Smooth muscle cell (in vitro differentiated cells): ENCODE results near the gene SSH2. TPM values are rescaled to one million over a fixed set of nuclear protein-coding genes. Genes with fewer than 3 reads are reported as not detected.

Experiments used
- DNase-seq: peaks from one replicate; lab custom pipeline; 2025; ENCODE audit not compliant: unreplicated experiment; lab: John Stamatoyannopoulos, UW
- H2AFZ ChIP-seq: fragments of 200-600 bp; sonication (generic); 2 replicates; pipeline ENCODE4 v1.6.0; 2016; ENCODE audit warnings: antibody characterized with exemption, low read depth, mild to moderate bottlenecking
- H3F3A ChIP-seq: fragments of 200-600 bp; sonication (generic); 2 replicates; pipeline ENCODE4 v1.6.0; 2017; ENCODE audit warnings: antibody characterized with exemption, low read depth
- H3K27ac ChIP-seq: fragments of 200-600 bp; sonication (generic); 2 replicates; pipeline ENCODE4 v1.5.1; 2016; ENCODE audit warnings: low read depth, mild to moderate bottlenecking
- H3K27me3 ChIP-seq: fragments of 200-600 bp; sonication (generic); 2 replicates; pipeline ENCODE4 v1.6.1; 2016; ENCODE audit warnings: low read depth, mild to moderate bottlenecking
- H3K36me3 ChIP-seq: fragments of 200-600 bp; sonication (generic); 2 replicates; pipeline ENCODE4 v1.5.1; 2016; ENCODE audit warnings: low read depth
- H3K4me1 ChIP-seq: fragments of 200-600 bp; sonication (generic); 2 replicates; pipeline ENCODE4 v1.5.1; 2016; ENCODE audit warnings: low read depth
- H3K4me2 ChIP-seq: fragments of 200-600 bp; sonication (generic); 2 replicates; pipeline ENCODE4 v1.6.0; 2016; ENCODE audit warnings: mild to moderate bottlenecking
- H3K4me3 ChIP-seq: fragments of 200-600 bp; sonication (generic); 2 replicates; pipeline ENCODE4 v1.5.1; 2016; ENCODE audit warnings: mild to moderate bottlenecking
- H3K79me2 ChIP-seq: fragments of 200-600 bp; sonication (generic); 2 replicates; pipeline ENCODE4 v1.6.0; 2016; ENCODE audit warnings: low read depth, mild to moderate bottlenecking
- H3K9ac ChIP-seq: fragments of 200-600 bp; sonication (generic); 2 replicates; pipeline ENCODE4 v1.6.0; 2016; ENCODE audit warnings: low read depth
- H3K9me3 ChIP-seq: fragments of 200-600 bp; sonication (generic); replicated peaks from 2 replicates; pipeline ENCODE4 v1.5.1; 2016; ENCODE audit warnings: low read depth
- H4K20me1 ChIP-seq: fragments of 200-600 bp; sonication (generic); 2 replicates; pipeline ENCODE4 v1.6.0; 2016; ENCODE audit warnings: low read depth
- CTCF ChIP-seq: fragments of 200-600 bp; sonication (generic); IDR thresholded peaks from 2 replicates; pipeline ENCODE4 v1.5.1; 2017; ENCODE audit warnings: borderline replicate concordance, mild to moderate bottlenecking, antibody characterized with exemption; ENCODE audit not compliant: insufficient read depth, poor library complexity, severe bottlenecking
- WGBS: methylation state at CpG from one replicate; pipeline ENCODE4 v1.1.7; 2016; ENCODE audit warnings: low lambda C conversion rate; 5-methylcytosine and 5-hydroxymethylcytosine counted together
- polyA plus RNA-seq: library from polyadenylated mRNA; unstranded; fragments of >200 nt; fragmentation: Nextera tagmentation; extraction: Ambion mirVana; gene quantifications from 2 replicates; pipeline ENCODE4 v1.2.1, GENCODE V29; 2016
- total RNA-seq: library from RNA; depleted of rRNA; stranded (reverse); fragments of >200 nt; gene quantifications from 2 replicates; pipeline ENCODE4 v1.2.3, GENCODE V29; 2014

Gene SSH2
- total and polyA plus RNA-seq, 2 experiments from 2014 or later = 9.7 to 10.4 TPM

- Histone ChIP-seq H3F3A (peaks cover 6% of the 10 kb centered on the region), H3K27ac (no peak overlapping the region), H3K9me3 (no peaks in the 10 kb centered on the region), H3K9ac (no peak overlapping the region), H3K4me3 (no peak overlapping the region), H2AFZ (no peak overlapping the region), H3K4me2 (peak overlapping the region; percentile 89), H3K79me2 (peaks cover 47% of the 10 kb centered on the region), H3K36me3 (no peaks in the 10 kb centered on the region), H4K20me1 (peaks cover 58% of the 10 kb centered on the region), H3K27me3 (no peaks in the 10 kb centered on the region), H3K4me1 (peaks cover 42% of the 10 kb centered on the region)
- TF ChIP-seq CTCF = no peak
- DNase-seq = no peak
- 90% methylated on average over 6 of the region's 6 CpGs for WGBS
Measured at GRCh38 chr17:29587591-29587990, 342.4 kb downstream of the SSH2 start.

- 94% methylated on average over 9 of the region's 9 CpGs for WGBS
- H3K27ac ChIP-seq = no peak overlapping the region
- no peak overlapping the region for H3K9ac ChIP-seq
- H3K9me3 ChIP-seq = no peaks in the 10 kb centered on the region
- peaks cover 62% of the 10 kb centered on the region for H4K20me1 ChIP-seq
- peaks cover 47% of the 10 kb centered on the region for H3K79me2 ChIP-seq
- no peak overlapping the region for H3K4me2 ChIP-seq
- H2AFZ ChIP-seq = no peak overlapping the region
- no peak overlapping the region for H3K4me3 ChIP-seq
- TF ChIP-seq CTCF = no peak
- no peak for DNase-seq
- peaks cover 6% of the 10 kb centered on the region for H3F3A ChIP-seq
- peaks cover 36% of the 10 kb centered on the region for H3K4me1 ChIP-seq
- H3K36me3 ChIP-seq = no peaks in the 10 kb centered on the region
- H3K27me3 ChIP-seq = no peaks in the 10 kb centered on the region
Measured at GRCh38 chr17:29586676-29587469, 343.2 kb downstream of the SSH2 start.

- no peak overlapping the region for H2AFZ ChIP-seq
- no peak overlapping the region for H3K4me3 ChIP-seq
- no peak overlapping the region for H3K4me2 ChIP-seq
- 83% methylated on average over 8 of the region's 8 CpGs for WGBS
- no peaks in the 10 kb centered on the region for H3K27me3 ChIP-seq
- DNase-seq = no peak
- H3K9me3 ChIP-seq = no peaks in the 10 kb centered on the region
- peaks cover 65% of the 10 kb centered on the region for H4K20me1 ChIP-seq
- no peak overlapping the region for H3K27ac ChIP-seq
- no peaks in the 10 kb centered on the region for H3K36me3 ChIP-seq
- H3K9ac ChIP-seq = no peak overlapping the region
- peaks cover 29% of the 10 kb centered on the region for H3K4me1 ChIP-seq
- TF ChIP-seq CTCF = no peak
- H3K79me2 ChIP-seq = peaks cover 47% of the 10 kb centered on the region
- peaks cover 3% of the 10 kb centered on the region for H3F3A ChIP-seq
Measured at GRCh38 chr17:29585080-29585751, 344.8 kb downstream of the SSH2 start.
